AG10803 (cell line): ENCODE measurements around the gene TECPR2.
"Not testable (repeated sequence)": the region's sequence is repeated elsewhere in the genome, so short reads cannot be mapped to it uniquely, and the experiment has no call there.

ENCODE experiments used
- DNase-seq: peaks from one replicate; pipeline ENCODE4 v3.0.0; 2010; ENCODE audit warnings: low read depth
- H3K4me3 ChIP-seq: 2 replicates; pipeline ENCODE4 v1.5.1; 2011; ENCODE audit warnings: mild to moderate bottlenecking, low read length, control low read depth
- TF ChIP-seq, protein P1 (sequence below): conservative IDR thresholded peaks from 2 replicates; pipeline ENCODE4 v1.5.1; 2011; ENCODE audit warnings: mild to moderate bottlenecking, low read length, control low read depth, inconsistent platforms

TECPR2 gene

DNA sequence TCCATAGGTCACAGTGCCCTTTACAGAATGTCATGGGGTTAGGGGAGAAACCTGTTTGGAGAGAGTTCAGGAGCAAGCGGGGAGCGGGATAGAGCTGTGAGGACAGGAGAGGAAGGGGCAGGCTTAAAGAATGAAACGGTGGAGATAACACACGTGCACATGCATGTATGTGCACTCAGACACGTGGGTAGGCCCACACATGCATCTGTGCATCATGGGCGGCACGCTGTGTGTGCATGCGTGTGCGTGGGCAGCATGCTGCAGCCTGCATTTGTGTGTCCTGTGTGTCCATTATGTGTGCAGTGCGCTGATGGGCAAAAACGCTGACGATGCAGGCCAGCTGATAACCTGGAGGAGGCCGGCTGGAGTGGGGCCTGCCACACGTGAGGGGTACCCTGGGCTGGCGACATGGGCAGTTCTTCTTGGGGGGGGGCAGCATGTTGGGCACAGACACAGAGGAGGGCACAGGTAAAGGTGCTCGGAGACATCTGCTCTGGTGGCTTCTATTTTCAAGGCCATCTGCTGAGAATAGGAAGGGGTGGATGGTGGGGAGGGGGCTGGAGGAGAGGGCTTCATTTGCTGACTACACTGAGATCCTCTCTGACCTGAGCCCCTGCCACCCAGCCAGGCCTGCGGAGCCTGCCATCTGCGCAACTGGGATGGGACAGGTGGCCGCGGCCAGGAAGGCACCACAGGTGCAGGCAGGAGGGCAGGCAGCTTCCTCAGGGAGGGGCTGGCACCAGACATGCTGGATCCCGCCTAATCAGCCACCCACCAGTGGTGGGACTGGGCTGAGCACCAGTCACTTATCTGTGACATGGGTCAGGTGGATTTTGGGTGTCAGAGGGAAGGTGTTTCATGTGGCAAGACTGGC, 151.4 kb downstream of the TECPR2 start:
- H3K4me3 ChIP-seq: no peak overlapping the region
- TF ChIP-seq, protein P1, sequence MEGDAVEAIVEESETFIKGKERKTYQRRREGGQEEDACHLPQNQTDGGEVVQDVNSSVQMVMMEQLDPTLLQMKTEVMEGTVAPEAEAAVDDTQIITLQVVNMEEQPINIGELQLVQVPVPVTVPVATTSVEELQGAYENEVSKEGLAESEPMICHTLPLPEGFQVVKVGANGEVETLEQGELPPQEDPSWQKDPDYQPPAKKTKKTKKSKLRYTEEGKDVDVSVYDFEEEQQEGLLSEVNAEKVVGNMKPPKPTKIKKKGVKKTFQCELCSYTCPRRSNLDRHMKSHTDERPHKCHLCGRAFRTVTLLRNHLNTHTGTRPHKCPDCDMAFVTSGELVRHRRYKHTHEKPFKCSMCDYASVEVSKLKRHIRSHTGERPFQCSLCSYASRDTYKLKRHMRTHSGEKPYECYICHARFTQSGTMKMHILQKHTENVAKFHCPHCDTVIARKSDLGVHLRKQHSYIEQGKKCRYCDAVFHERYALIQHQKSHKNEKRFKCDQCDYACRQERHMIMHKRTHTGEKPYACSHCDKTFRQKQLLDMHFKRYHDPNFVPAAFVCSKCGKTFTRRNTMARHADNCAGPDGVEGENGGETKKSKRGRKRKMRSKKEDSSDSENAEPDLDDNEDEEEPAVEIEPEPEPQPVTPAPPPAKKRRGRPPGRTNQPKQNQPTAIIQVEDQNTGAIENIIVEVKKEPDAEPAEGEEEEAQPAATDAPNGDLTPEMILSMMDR: no peak
- DNase-seq: no peak

DNA sequence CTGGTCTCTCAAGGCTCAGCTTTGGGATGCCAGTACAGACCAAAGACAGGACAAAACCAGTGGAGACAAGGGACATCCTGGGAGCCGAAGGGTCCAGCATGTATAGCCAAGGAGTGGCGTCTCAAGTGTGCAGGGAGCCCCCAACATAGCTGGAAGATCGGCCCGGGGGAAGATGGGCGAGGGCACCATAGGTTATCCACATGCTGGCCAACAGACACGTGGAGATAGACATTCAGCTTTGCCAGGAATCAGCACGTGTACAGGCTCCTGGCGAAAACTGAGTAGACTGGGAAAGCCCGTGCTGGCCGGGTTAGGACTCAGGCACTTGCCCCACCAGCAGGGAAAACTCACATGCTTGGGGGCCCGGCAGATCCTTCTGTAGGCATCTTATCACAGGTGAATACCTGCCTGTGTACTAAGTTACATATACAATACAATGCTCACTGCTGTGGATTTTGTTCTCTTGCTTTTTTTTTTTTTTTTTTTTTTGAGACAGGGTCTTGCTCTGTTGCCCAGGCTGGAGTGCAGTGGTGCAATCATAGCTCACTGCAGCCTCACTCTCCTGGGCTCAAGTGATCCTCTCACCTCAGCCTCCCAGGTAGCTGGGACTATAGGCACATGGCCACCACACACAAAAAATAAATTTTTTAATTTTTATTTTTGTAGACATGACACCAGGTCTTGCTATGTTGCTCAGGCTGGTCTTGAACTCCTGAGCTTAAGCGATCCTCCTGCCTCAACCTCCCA, 152.4 kb downstream of the TECPR2 start:
- no peak overlapping the region for H3K4me3 ChIP-seq
- TF ChIP-seq, protein P1: no peak
- no peak for DNase-seq

DNA sequence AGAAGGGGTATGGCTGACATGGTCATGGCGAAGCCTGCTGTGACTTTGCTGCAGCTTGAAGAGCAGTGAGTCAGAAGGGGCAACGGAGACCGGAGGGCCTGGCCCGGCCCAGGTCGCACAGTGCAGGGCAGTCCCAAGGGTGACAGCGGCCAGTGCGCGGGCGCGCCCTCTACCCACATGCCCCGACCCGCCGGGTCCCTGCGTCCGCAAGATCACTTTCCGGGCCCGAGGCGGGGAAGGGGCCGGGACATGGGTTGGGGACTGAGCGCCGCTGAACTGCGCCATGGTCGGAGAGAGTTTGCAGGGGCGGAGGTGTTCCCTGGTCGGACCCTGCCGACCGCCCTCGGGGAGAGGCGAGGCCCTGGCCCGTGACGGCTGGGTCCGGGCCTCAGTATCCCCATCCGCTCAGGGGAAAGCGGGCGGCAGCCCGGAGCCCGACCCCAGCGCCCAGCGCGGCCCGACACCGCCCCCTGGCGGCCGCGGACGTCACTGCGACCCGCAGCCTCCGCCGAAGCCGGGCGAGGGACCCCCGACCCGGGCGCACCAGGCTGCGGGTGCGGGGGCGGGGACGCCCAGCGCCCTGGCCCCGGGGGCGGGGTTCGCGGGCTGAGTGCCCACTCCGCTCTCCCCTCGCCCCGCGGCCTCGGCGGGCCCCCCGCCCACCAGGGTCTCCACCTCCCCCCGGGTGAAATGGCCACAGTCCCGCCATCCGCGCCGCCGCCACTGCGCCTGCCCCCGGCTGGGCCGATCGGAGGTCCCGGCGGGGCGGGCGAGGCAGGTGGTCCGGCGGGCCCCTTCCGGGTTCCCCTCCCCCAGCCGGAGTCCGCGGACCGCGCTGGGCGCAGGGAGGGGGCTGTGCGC, 154.0 kb downstream of the TECPR2 start:
- TF ChIP-seq, protein P1: peak; percentile 39
- no peak for DNase-seq
- peak overlapping the region; percentile 65 for H3K4me3 ChIP-seq

DNA sequence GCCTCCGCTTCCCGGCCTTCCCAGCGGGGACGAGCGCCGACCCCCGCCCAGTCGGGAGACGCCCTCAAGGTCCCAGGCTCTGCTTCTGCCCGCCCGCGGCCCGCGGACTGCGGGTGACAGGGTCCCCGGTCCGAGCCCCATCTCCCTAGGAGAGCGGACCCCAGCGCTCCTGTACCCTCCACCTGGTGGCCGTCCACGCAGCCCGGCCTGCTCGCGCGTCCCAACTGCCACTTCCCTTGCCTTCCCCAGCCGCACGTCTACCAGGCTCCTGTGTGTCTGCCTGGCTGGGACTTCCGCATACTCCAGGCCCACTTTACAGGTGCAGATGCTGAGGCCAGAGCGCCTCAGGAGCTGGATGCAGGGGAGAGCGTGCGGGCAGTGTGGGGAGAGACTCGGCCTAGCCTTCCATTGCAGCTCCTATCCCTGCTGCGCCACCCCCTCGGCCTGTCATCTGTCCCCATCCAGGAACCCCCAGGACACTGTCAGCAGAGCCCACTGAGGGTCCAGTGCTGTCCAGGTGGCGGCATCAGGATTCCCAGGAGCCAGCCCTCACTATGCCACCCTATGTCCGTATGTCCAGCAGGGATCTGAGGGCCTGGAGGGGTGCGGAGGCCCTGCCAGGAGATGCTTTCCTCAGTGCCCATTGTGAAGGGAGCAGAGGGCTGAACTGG, 154.8 kb downstream of the TECPR2 start:
- no peak for DNase-seq
- peak overlapping the region; percentile 51 for H3K4me3 ChIP-seq
- TF ChIP-seq, protein P1: no peak

DNA sequence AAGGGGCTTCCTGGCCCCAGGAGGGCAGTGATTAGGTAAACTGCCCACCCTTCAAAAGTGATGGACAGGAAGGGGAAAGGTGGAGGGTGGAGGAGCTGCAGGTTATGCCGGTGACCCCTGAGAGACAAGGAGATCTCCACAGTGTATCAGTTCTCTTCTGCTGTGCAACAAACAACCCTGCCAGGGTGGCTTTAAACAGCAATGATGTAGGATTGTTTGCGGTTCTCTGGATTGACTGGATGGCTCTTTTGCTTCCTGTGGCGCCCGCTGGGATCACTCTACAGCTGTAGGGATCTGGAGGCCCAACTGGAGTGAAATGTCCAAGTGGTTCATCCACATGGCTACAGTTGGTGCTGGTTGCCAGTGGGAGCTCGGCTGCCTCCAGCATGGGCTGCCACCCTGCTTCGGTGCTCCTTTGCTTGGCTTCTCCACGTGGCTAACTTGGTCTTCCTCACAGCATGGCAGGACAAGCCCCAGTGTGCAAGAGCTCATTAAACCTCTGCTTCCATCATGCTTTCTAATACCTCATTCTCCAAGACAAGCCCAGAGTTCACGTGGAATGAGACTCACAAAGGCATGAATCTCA, 155.4 kb downstream of the TECPR2 start:
- DNase-seq: no peak
- no peak overlapping the region for H3K4me3 ChIP-seq
- TF ChIP-seq, protein P1: no peak

DNA sequence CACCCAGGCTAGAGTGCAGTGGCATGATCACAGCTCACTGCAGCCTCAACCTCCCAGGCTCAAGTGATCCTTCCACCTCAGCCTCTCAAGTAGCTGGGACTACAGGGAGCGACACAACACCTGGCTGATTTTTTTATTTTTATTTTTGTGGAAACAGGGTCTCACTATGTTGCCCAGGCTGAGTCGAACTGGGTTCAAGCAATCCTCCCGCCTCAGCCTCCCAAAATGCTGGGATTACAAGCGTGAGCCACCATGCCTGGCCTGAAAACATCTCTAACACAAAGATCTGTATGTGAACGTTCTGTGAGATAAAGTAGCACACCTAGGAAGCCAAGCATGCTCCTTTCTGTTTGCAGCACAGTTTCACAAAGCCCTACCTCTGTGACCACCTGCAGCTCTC, 157.0 kb downstream of the TECPR2 start:
- not testable (repeated sequence) for H3K4me3 ChIP-seq, DNase-seq
